H9 (cell line): ENCODE measurements around the gene ANO2. TPM values are rescaled to one million over a fixed set of nuclear protein-coding genes. Genes with fewer than 3 reads are reported as not detected.

Experiments used
- DNase-seq: peaks from one replicate; pipeline ENCODE4 v3.0.0-alpha.2; 2017
- H2AFZ ChIP-seq: one replicate; pipeline ENCODE4 v1.6.1; 2013; ENCODE audit warnings: mild to moderate bottlenecking, low read length, control low read depth, moderate library complexity
- H2AK5ac ChIP-seq: 2 replicates; pipeline ENCODE4 v1.6.1; 2013; ENCODE audit warnings: low read length, control low read depth, mixed read lengths; ENCODE audit not compliant: insufficient read length
- H2BK120ac ChIP-seq: one replicate; pipeline ENCODE4 v1.6.1; 2013; ENCODE audit warnings: low read depth, mild to moderate bottlenecking, low read length, control low read depth, inconsistent platforms; ENCODE audit not compliant: poor library complexity, severe bottlenecking
- H2BK12ac ChIP-seq: 2 replicates; pipeline ENCODE4 v1.6.1; 2013; ENCODE audit warnings: low read length, control low read depth, mixed read lengths, low read depth; ENCODE audit not compliant: insufficient read length
- H2BK15ac ChIP-seq: 2 replicates; pipeline ENCODE4 v1.6.1; 2013; ENCODE audit warnings: low read depth, low read length, control low read depth
- H2BK20ac ChIP-seq: one replicate; pipeline ENCODE4 v1.6.1; 2013; ENCODE audit warnings: low read depth, mild to moderate bottlenecking, low read length, control low read depth, inconsistent platforms; ENCODE audit not compliant: poor library complexity, severe bottlenecking
- H2BK5ac ChIP-seq: 2 replicates; pipeline ENCODE4 v1.6.1; 2013; ENCODE audit warnings: low read length, control low read depth, mixed read lengths; ENCODE audit not compliant: insufficient read length
- H3K14ac ChIP-seq: 2 replicates; pipeline ENCODE4 v1.6.1; 2013; ENCODE audit warnings: low read length, control low read depth; ENCODE audit not compliant: insufficient read depth
- H3K18ac ChIP-seq: 2 replicates; pipeline ENCODE4 v1.6.1; 2013; ENCODE audit warnings: low read depth, mild to moderate bottlenecking, mixed read lengths, low read length, control low read depth; ENCODE audit not compliant: insufficient read length
- H3K23ac ChIP-seq: 2 replicates; pipeline ENCODE4 v1.6.1; 2013; ENCODE audit warnings: low read length, control low read depth, mixed read lengths, low read depth; ENCODE audit not compliant: insufficient read length
- H3K23me2 ChIP-seq: 2 replicates; pipeline ENCODE4 v1.6.1; 2013; ENCODE audit warnings: low read depth, mild to moderate bottlenecking, mixed read lengths, low read length, control low read depth; ENCODE audit not compliant: insufficient read length, poor library complexity, severe bottlenecking
- H3K27ac ChIP-seq: 2 replicates; pipeline ENCODE4 v1.5.1; 2013; ENCODE audit warnings: low read length, control low read depth, mixed read lengths, low read depth; ENCODE audit not compliant: insufficient read length
- H3K27me3 ChIP-seq: 2 replicates; pipeline ENCODE4 v1.6.1; 2013; ENCODE audit warnings: low read length, control low read depth, inconsistent platforms; ENCODE audit not compliant: insufficient read depth
- H3K4ac ChIP-seq: 2 replicates; pipeline ENCODE4 v1.6.1; 2013; ENCODE audit warnings: low read depth, mild to moderate bottlenecking, control low read depth, inconsistent platforms, low read length, moderate library complexity
- H3K4me1 ChIP-seq: 2 replicates; pipeline ENCODE4 v1.6.1; 2013; ENCODE audit warnings: low read length, control low read depth, inconsistent platforms; ENCODE audit not compliant: insufficient read depth
- H3K4me2 ChIP-seq: 2 replicates; pipeline ENCODE4 v1.6.1; 2013; ENCODE audit warnings: low read length, control low read depth, mixed read lengths; ENCODE audit not compliant: insufficient read length, insufficient read depth
- H3K56ac ChIP-seq: 2 replicates; pipeline ENCODE4 v1.6.1; 2013; ENCODE audit warnings: low read depth, mild to moderate bottlenecking, mixed read lengths, low read length, control low read depth; ENCODE audit not compliant: insufficient read length
- H3K79me1 ChIP-seq: 2 replicates; pipeline ENCODE4 v1.6.1; 2013; ENCODE audit warnings: low read depth, mild to moderate bottlenecking, moderate library complexity, low read length, control low read depth, inconsistent platforms; ENCODE audit not compliant: insufficient read depth, poor library complexity, severe bottlenecking
- H3K79me2 ChIP-seq: 2 replicates; pipeline ENCODE4 v1.6.1; 2013; ENCODE audit warnings: low read length, control low read depth, inconsistent platforms; ENCODE audit not compliant: insufficient read depth
- H3K9ac ChIP-seq: 2 replicates; pipeline ENCODE4 v1.6.1; 2013; ENCODE audit warnings: low read length, control low read depth, mixed read lengths; ENCODE audit not compliant: insufficient read length; ENCODE audit errors: extremely low read depth
- H3K9me3 ChIP-seq: one replicate; pipeline ENCODE4 v1.6.1; 2013; ENCODE audit warnings: low read depth, low read length, inconsistent platforms; ENCODE audit not compliant: control insufficient read depth
- H3T11ph ChIP-seq: one replicate; pipeline ENCODE4 v1.6.1; 2013; ENCODE audit warnings: mild to moderate bottlenecking, low read length, control low read depth, inconsistent platforms
- H4K20me1 ChIP-seq: one replicate; pipeline ENCODE4 v1.6.1; 2013; ENCODE audit not compliant: control insufficient read depth, insufficient read length, insufficient read depth
- H4K5ac ChIP-seq: 2 replicates; pipeline ENCODE4 v1.6.1; 2013; ENCODE audit warnings: low read depth, mild to moderate bottlenecking, mixed read lengths, low read length, control low read depth; ENCODE audit not compliant: insufficient read length
- H4K8ac ChIP-seq: replicated peaks from 2 replicates; pipeline ENCODE4 v1.6.1; 2013; ENCODE audit warnings: low read length, control low read depth, mixed read lengths, low read depth; ENCODE audit not compliant: insufficient read length
- H4K91ac ChIP-seq: 2 replicates; pipeline ENCODE4 v1.6.1; 2013; ENCODE audit warnings: low read depth, mild to moderate bottlenecking, moderate library complexity, mixed read lengths, low read length, control low read depth; ENCODE audit not compliant: insufficient read length
- H3K27ac Mint-ChIP-seq, 3 experiments: 2 replicates in 2 of 3; 3 replicates in 1 of 3; pipeline ENCODE4 v1.8.0; 2020 to 2021; ENCODE audit warnings: mixed read lengths in 3 of 3, mild to moderate bottlenecking in 1 of 3, moderate library complexity in 1 of 3
- H3K27me3 Mint-ChIP-seq: 2 replicates; pipeline ENCODE4 v1.8.0; 2021; ENCODE audit warnings: low read depth, mild to moderate bottlenecking, moderate library complexity, mixed read lengths
- H3K36me3 Mint-ChIP-seq, 3 experiments: 2 replicates in 2 of 3; 3 replicates in 1 of 3; pipeline ENCODE4 v1.8.0; 2020 to 2021; ENCODE audit warnings: low read depth in 3 of 3, mixed read lengths in 3 of 3; ENCODE audit not compliant: insufficient read depth in 1 of 3
- H3K4me1 Mint-ChIP-seq, 2 experiments: 2 replicates each; pipeline ENCODE4 v1.8.0; 2020; ENCODE audit warnings: mixed read lengths in 2 of 2
- H3K4me3 Mint-ChIP-seq, 2 experiments: 2 replicates in 1 of 2; 3 replicates in 1 of 2; pipeline ENCODE4 v1.8.0; 2020 to 2021; ENCODE audit warnings: mild to moderate bottlenecking in 2 of 2, mixed read lengths in 2 of 2, moderate library complexity in 1 of 2
- H3K9me3 Mint-ChIP-seq, 2 experiments: 2 replicates in 1 of 2; 3 replicates in 1 of 2; pipeline ENCODE4 v1.8.0; 2020; ENCODE audit warnings: mild to moderate bottlenecking in 2 of 2, mixed read lengths in 2 of 2, moderate library complexity in 1 of 2
- whole genome bisulfite sequencing: extraction: QIAGEN DNeasy Blood & Tissue Kit; methylation state at CpG from one replicate; pipeline ENCODE4 v1.1.7; 2013; ENCODE audit warnings: missing lambda C conversion rate, low lambda C conversion rate, mixed read lengths; ENCODE audit not compliant: insufficient read length; ENCODE audit errors: extremely low coverage; 5-methylcytosine and 5-hydroxymethylcytosine counted together
- total RNA-seq: library from RNA; stranded (reverse); gene quantifications from 2 replicates; pipeline ENCODE4 v1.2.1, GENCODE V29; 2021
- TF ChIP-seq, protein P1 (sequence below): fragments of 200-600 bp; sonication (generic); conservative IDR thresholded peaks from 3 replicates; pipeline ENCODE4 v1.8.0; 2021; ENCODE audit warnings: antibody characterized with exemption, mild to moderate bottlenecking

The ANO2 gene
- total RNA-seq, 1 experiment from 2014 or later = 3.8 TPM

DNA sequence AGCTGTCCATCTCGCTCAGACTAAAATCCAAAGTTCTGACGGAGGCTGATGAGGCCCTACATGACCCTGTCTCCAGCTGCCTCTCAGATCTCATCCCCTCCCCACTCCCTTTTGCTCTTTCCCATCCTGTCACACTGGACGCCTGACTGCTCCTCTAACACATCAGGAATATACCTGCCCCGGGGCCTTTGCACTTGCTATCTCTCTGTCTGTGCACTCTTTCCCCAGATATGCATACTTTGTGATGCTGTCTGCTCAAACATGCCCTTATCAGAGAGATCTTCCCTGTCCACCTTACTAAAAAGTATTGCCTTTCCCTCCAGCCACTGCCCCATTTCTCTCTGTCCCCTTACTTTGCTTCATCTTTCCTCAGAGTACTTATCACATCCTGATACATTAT, 238.8 kb downstream of the ANO2 start:
- no peaks in the 10 kb centered on the region for H3K27me3 ChIP-seq
- no peaks in the 10 kb centered on the region for H3K79me2 ChIP-seq
- H3K56ac ChIP-seq = no peak overlapping the region
- Mint-ChIP-seq H3K36me3 (no peaks in the 10 kb centered on the region), H3K27me3 (0 out of 2 replicates have a peak, but pooled peaks cover 2% of the 10 kb centered on the region), H3K9me3 (peaks cover 0 to 3% of the 10 kb centered on the region in 2 experiments; a peak in 1 of 5 replicates), H3K4me1 (peaks cover 3 to 8% of the 10 kb centered on the region in 2 experiments; a peak in 3 of 4 replicates), H3K4me3 (no peak overlapping the region), H3K27ac (no peak overlapping the region)
- no peak overlapping the region for H2BK20ac ChIP-seq
- peak; percentile 16 for DNase-seq
- no peak overlapping the region for H2BK15ac ChIP-seq
- H2BK5ac ChIP-seq = no peak overlapping the region
- H2BK12ac ChIP-seq = no peak overlapping the region
- no peak overlapping the region for H3K4me2 ChIP-seq
- H2AK5ac ChIP-seq = no peak overlapping the region
- no peaks in the 10 kb centered on the region for H3K23me2 ChIP-seq
- no peaks in the 10 kb centered on the region for H3K79me1 ChIP-seq
- no peak overlapping the region for H3K14ac ChIP-seq
- H3K4me1 ChIP-seq = 0 out of 2 replicates have a peak, but pooled peaks cover 2% of the 10 kb centered on the region
- no peak overlapping the region for H3K23ac ChIP-seq
- H3K9ac ChIP-seq = no peak overlapping the region
- no peaks in the 10 kb centered on the region for H4K20me1 ChIP-seq
- H3K4ac ChIP-seq = no peak overlapping the region
- H4K8ac ChIP-seq = no peak overlapping the region
- no peak overlapping the region for H4K91ac ChIP-seq
- H3K18ac ChIP-seq = no peak overlapping the region
- WGBS = no CpG with 5 or more reads among the region's 4 CpGs
- no peak overlapping the region for H2BK120ac ChIP-seq
- H2AFZ ChIP-seq = no peak overlapping the region
- no peak overlapping the region for H3T11ph ChIP-seq
- no peak overlapping the region for H3K27ac ChIP-seq
- no peaks in the 10 kb centered on the region for H3K9me3 ChIP-seq
- TF ChIP-seq, protein P1, sequence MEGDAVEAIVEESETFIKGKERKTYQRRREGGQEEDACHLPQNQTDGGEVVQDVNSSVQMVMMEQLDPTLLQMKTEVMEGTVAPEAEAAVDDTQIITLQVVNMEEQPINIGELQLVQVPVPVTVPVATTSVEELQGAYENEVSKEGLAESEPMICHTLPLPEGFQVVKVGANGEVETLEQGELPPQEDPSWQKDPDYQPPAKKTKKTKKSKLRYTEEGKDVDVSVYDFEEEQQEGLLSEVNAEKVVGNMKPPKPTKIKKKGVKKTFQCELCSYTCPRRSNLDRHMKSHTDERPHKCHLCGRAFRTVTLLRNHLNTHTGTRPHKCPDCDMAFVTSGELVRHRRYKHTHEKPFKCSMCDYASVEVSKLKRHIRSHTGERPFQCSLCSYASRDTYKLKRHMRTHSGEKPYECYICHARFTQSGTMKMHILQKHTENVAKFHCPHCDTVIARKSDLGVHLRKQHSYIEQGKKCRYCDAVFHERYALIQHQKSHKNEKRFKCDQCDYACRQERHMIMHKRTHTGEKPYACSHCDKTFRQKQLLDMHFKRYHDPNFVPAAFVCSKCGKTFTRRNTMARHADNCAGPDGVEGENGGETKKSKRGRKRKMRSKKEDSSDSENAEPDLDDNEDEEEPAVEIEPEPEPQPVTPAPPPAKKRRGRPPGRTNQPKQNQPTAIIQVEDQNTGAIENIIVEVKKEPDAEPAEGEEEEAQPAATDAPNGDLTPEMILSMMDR = no peak
- no peak overlapping the region for H4K5ac ChIP-seq
